ENCODE results near the gene PPM1J.

PPM1J gene

DNA sequence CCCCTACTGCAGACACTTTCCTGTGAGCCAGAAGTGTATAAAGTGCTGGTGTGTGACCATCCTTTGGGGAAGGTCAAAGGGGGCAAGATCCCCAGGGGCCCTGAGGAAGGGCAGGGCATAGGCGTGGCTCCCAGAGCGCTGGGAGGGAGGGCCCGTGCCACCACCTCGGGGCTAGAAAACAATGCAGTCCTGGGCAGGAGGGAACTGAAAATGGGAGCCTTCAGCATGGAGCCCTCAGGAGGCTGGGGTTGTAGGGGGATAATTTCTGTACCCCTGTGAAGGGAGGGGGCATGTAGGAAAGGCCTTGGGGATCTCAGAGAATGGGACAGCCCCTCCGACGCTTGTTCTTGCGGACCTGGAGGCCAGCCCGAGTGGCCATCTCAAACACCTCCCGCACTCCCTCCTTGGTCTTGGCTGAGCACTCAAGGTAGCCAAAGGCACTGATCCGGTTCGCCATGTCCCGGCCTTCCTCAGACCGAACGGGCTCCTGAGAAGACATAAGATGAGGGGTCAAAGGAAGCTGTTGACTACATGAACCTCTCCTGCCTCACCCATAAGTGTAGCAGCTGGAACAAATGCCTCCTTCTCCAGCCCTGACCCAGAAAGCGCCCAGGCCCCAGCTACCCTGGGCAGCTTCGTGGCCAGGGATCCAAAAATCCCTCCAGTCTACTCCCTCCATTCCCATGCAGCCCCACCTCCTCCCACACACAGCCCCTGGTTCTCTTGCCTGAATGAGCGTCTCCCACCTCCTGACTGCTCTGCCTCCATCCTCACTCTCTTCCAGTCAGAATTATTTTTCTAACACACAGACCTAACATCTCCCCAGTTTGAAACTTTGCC is 13.7 kb downstream of the PPM1J start:
- Histone ChIP-seq H3K9me3 (ENCODE audit: control extremely low read depth in 1 of 5, control insufficient read depth in 4 of 5, insufficient read depth in 2 of 5, low read depth in 1 of 5, low read length in 4 of 5) (no peaks in the 10 kb centered on the region), H3K27me3 (replicated peaks in 2 of 5; ENCODE audit: control insufficient read depth in 4 of 5, insufficient read depth in 5 of 5, low read length in 4 of 5) (no peaks in the 10 kb centered on the region), H3K27ac (ENCODE audit: insufficient read depth in 1 of 2, low read depth in 1 of 2, low read length in 2 of 2, poor library complexity in 1 of 2, severe bottlenecking in 2 of 2) (peak overlapping the region; percentile 61 to 88), H3K4me1 (ENCODE audit: control extremely low read depth in 1 of 4, control insufficient read depth in 4 of 4, insufficient read depth in 4 of 4, low read length in 3 of 4) (peaks cover 12 to 63% (median 55%) of the 10 kb centered on the region in 4 experiments), H3K4me3 (ENCODE audit: control insufficient read depth in 1 of 7, extremely low read depth in 1 of 7, insufficient read depth in 4 of 7, low read depth in 2 of 7, low read length in 6 of 7) (peak overlapping the region in 2 of 7 experiments; percentile 40 to 45), H3K36me3 (ENCODE audit: control insufficient read depth in 4 of 4, insufficient read depth in 4 of 4, low read length in 3 of 4) (peaks cover 0 to 41% (median 27%) of the 10 kb centered on the region in 4 experiments)
- ChIA-PET POLR2A (interaction anchor here (1.1 kb wide), 1 partner anchor 27 kb away, joined by 4 read pairs; the partner anchor contains the start of gene MOV10), CTCF (interaction anchor here (0.6 to 3.0 kb wide), 4 partner anchors 14 to 200 kb away, joined by 3 to 28 read pairs (median 12); partner anchors contain the start of genes MOV10 and PPM1J)
- WGBS (ENCODE audit: insufficient coverage) = 85% methylated on average over 17 of the region's 17 CpGs
- DNase-seq = no peak

DNA sequence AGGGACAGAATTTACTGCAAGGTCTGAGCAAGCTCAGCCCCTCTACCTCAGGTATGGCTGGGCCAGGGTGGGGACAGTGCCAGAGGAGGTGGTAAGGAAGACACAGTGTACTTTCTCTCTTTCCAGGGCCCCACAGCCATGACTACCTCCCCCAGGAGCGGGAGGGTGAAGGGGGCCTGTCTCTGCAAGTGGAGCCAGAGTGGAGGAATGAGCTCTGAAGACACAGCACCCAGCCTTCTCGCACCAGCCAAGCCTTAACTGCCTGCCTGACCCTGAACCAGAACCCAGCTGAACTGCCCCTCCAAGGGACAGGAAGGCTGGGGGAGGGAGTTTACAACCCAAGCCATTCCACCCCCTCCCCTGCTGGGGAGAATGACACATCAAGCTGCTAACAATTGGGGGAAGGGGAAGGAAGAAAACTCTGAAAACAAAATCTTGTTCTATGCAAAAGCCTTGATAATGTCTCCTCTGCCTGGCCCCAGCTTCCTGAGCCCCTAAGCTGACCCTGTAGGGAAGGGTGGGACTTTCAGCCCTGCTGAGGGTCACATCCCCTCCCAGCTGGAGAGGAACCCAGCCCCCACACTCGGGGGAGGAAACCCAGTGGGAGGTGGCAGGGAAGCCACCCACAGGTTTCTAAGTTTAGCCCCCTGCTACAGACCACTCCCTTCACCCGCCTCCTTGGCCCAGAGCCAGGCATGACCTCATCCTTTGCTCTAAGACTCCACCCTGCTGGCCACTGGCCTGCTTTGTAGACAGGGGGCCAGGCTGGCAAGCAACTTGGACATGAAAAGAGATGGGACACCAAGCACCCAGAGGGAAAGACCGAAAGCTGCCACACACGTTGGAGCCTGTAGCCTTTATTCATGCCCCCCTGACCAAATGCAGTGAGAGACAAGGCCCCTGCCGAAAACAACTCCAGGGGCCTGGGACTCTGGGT is 14.6 kb downstream of the PPM1J start:
- DNase-seq = peak; percentile 92 to 96 (median 96)
- H3K27me3 ChIP-seq (replicated peaks in 2 of 5; ENCODE audit: control insufficient read depth in 4 of 5, insufficient read depth in 5 of 5, low read length in 4 of 5) = no peaks in the 10 kb centered on the region
- H3K4me3 ChIP-seq (ENCODE audit: control insufficient read depth in 1 of 7, extremely low read depth in 1 of 7, insufficient read depth in 4 of 7, low read depth in 2 of 7, low read length in 6 of 7) = peak overlapping the region in 5 of 7 experiments; percentile 13 to 53 (median 36)
- CTCF ChIA-PET = interaction anchor here (1.0 to 3.0 kb wide), 6 partner anchors 10 to 51 kb away, joined by 3 to 28 read pairs (median 10); partner anchors contain the start of genes MOV10 and PPM1J
- peaks cover 11 to 55% (median 46%) of the 10 kb centered on the region in 4 experiments for H3K4me1 ChIP-seq (ENCODE audit: control extremely low read depth in 1 of 4, control insufficient read depth in 4 of 4, insufficient read depth in 4 of 4, low read length in 3 of 4)
- WGBS (ENCODE audit: insufficient coverage) = 22% methylated on average over 6 of the region's 7 CpGs
- H3K36me3 ChIP-seq (ENCODE audit: control insufficient read depth in 4 of 4, insufficient read depth in 4 of 4, low read length in 3 of 4) = peaks cover 0 to 47% (median 33%) of the 10 kb centered on the region in 4 experiments
- POLR2A ChIA-PET = interaction anchor here (1.2 kb wide), 1 partner anchor 26 kb away, joined by 4 read pairs; the partner anchor contains the start of gene MOV10
- H3K27ac ChIP-seq (ENCODE audit: insufficient read depth in 1 of 2, low read depth in 1 of 2, low read length in 2 of 2, poor library complexity in 1 of 2, severe bottlenecking in 2 of 2) = peak overlapping the region; percentile 61 to 88
- H3K9me3 ChIP-seq (ENCODE audit: control extremely low read depth in 1 of 5, control insufficient read depth in 4 of 5, insufficient read depth in 2 of 5, low read depth in 1 of 5, low read length in 4 of 5) = no peaks in the 10 kb centered on the region

GRCh38 chr1:112699425-112700144 is 15.5 kb downstream of the PPM1J start:
- 87% methylated on average over 10 of the region's 13 CpGs for WGBS (ENCODE audit: insufficient coverage)
- H3K36me3 ChIP-seq (ENCODE audit: control insufficient read depth in 4 of 4, insufficient read depth in 4 of 4, low read length in 3 of 4) = peaks cover 3 to 56% (median 41%) of the 10 kb centered on the region in 4 experiments
- POLR2A ChIA-PET = interaction anchor here (1.2 to 1.4 kb wide), 2 partner anchors 25 kb away, joined by 3 to 4 read pairs; partner anchors contain the start of gene MOV10
- H3K4me3 ChIP-seq (ENCODE audit: control insufficient read depth in 1 of 7, extremely low read depth in 1 of 7, insufficient read depth in 4 of 7, low read depth in 2 of 7, low read length in 6 of 7) = peak overlapping the region in 2 of 7 experiments; percentile 14 to 19
- peak overlapping the region; percentile 61 to 88 for H3K27ac ChIP-seq (ENCODE audit: insufficient read depth in 1 of 2, low read depth in 1 of 2, low read length in 2 of 2, poor library complexity in 1 of 2, severe bottlenecking in 2 of 2)
- CTCF ChIA-PET = interaction anchor here (0.8 to 3.0 kb wide), 6 partner anchors 10 to 26 kb away, joined by 3 to 28 read pairs (median 10); partner anchors contain the start of genes MOV10 and PPM1J
- no peaks in the 10 kb centered on the region for H3K27me3 ChIP-seq (replicated peaks in 2 of 5; ENCODE audit: control insufficient read depth in 4 of 5, insufficient read depth in 5 of 5, low read length in 4 of 5)
- peaks cover 8 to 45% (median 36%) of the 10 kb centered on the region in 4 experiments for H3K4me1 ChIP-seq (ENCODE audit: control extremely low read depth in 1 of 4, control insufficient read depth in 4 of 4, insufficient read depth in 4 of 4, low read length in 3 of 4)
- DNase-seq = no peak
- H3K9me3 ChIP-seq (ENCODE audit: control extremely low read depth in 1 of 5, control insufficient read depth in 4 of 5, insufficient read depth in 2 of 5, low read depth in 1 of 5, low read length in 4 of 5) = no peaks in the 10 kb centered on the region

GRCh38 chr1:112698366-112699310 is 16.5 kb downstream of the PPM1J start:
- ChIA-PET POLR2A (interaction anchor here (1.4 kb wide), 1 partner anchor 24 kb away, joined by 3 read pairs; the partner anchor contains the start of gene MOV10), CTCF (interaction anchor here (0.8 to 3.0 kb wide), 6 partner anchors 9 to 25 kb away, joined by 3 to 28 read pairs (median 10); partner anchors contain the start of genes MOV10 and PPM1J)
- peaks cover 8 to 37% (median 32%) of the 10 kb centered on the region in 4 experiments for H3K4me1 ChIP-seq (ENCODE audit: control extremely low read depth in 1 of 4, control insufficient read depth in 4 of 4, insufficient read depth in 4 of 4, low read length in 3 of 4)
- peaks cover 3 to 65% (median 46%) of the 10 kb centered on the region in 4 experiments for H3K36me3 ChIP-seq (ENCODE audit: control insufficient read depth in 4 of 4, insufficient read depth in 4 of 4, low read length in 3 of 4)
- peak overlapping the region in 1 of 2 experiments; percentile 88 for H3K27ac ChIP-seq (ENCODE audit: insufficient read depth in 1 of 2, low read depth in 1 of 2, low read length in 2 of 2, poor library complexity in 1 of 2, severe bottlenecking in 2 of 2)
- no peak for DNase-seq
- 93% methylated on average over 15 of the region's 17 CpGs for WGBS (ENCODE audit: insufficient coverage)
- H3K4me3 ChIP-seq (ENCODE audit: control insufficient read depth in 1 of 7, extremely low read depth in 1 of 7, insufficient read depth in 4 of 7, low read depth in 2 of 7, low read length in 6 of 7) = no peak overlapping the region
- H3K27me3 ChIP-seq (replicated peaks in 2 of 5; ENCODE audit: control insufficient read depth in 4 of 5, insufficient read depth in 5 of 5, low read length in 4 of 5) = no peaks in the 10 kb centered on the region
- no peaks in the 10 kb centered on the region for H3K9me3 ChIP-seq (ENCODE audit: control extremely low read depth in 1 of 5, control insufficient read depth in 4 of 5, insufficient read depth in 2 of 5, low read depth in 1 of 5, low read length in 4 of 5)

DNA sequence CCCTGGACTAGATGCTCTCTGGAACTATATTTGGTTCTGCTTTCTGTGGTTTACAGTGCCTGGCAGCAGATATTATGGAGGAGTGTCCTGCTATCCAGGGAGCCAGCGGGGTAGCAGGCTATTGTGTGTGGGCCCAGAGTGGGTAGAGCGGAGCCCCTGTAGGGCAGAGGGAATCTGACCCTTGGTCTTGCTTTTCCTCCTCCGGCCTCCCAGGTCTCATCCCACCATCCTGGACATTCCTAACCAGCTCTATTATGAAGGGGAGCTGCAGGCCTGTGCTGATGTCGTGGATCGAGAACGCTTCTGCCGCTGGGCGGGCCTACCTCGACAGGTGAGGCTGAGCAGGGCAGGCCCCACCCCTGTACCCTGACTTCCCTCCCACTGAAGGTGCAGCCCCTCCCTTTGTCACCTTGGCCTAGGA is 17.3 kb downstream of the PPM1J start:
- CTCF ChIA-PET = interaction anchor here (0.7 to 2.7 kb wide), 2 partner anchors 8 to 12 kb away, joined by 3 to 10 read pairs; no protein-coding TSS in a partner anchor
- H3K9me3 ChIP-seq (ENCODE audit: control extremely low read depth in 1 of 5, control insufficient read depth in 4 of 5, insufficient read depth in 2 of 5, low read depth in 1 of 5, low read length in 4 of 5) = no peaks in the 10 kb centered on the region
- POLR2A ChIA-PET = no interaction called here
- H3K4me1 ChIP-seq (ENCODE audit: control extremely low read depth in 1 of 4, control insufficient read depth in 4 of 4, insufficient read depth in 4 of 4, low read length in 3 of 4) = peaks cover 8 to 35% (median 32%) of the 10 kb centered on the region in 4 experiments
- no peak overlapping the region for H3K4me3 ChIP-seq (ENCODE audit: control insufficient read depth in 1 of 7, extremely low read depth in 1 of 7, insufficient read depth in 4 of 7, low read depth in 2 of 7, low read length in 6 of 7)
- no peaks in the 10 kb centered on the region for H3K27me3 ChIP-seq (replicated peaks in 2 of 5; ENCODE audit: control insufficient read depth in 4 of 5, insufficient read depth in 5 of 5, low read length in 4 of 5)
- H3K36me3 ChIP-seq (ENCODE audit: control insufficient read depth in 4 of 4, insufficient read depth in 4 of 4, low read length in 3 of 4) = peaks cover 5 to 69% (median 49%) of the 10 kb centered on the region in 4 experiments
- H3K27ac ChIP-seq (ENCODE audit: insufficient read depth in 1 of 2, low read depth in 1 of 2, low read length in 2 of 2, poor library complexity in 1 of 2, severe bottlenecking in 2 of 2) = no peak overlapping the region
- 93% methylated on average over 3 of the region's 9 CpGs for WGBS (ENCODE audit: insufficient coverage)
- DNase-seq = no peak

Data from common myeloid progenitor, CD34-positive (primary cell).